Endothelial cell of umbilical vein (primary cell): ENCODE data around the gene RAB8B.

Experiments used
- EZH2 ChIP-seq: IDR thresholded peaks from 2 replicates; pipeline ENCODE4 v1.6.1; 2012; ENCODE audit warnings: borderline replicate concordance, low read depth, mild to moderate bottlenecking, moderate library complexity, low read length, inconsistent platforms; ENCODE audit not compliant: severe bottlenecking
- JUN ChIP-seq: IDR thresholded peaks from 2 replicates; pipeline ENCODE4 v1.6.1; 2011; ENCODE audit warnings: borderline replicate concordance, low read depth; ENCODE audit not compliant: insufficient read length, insufficient read depth
- MAX ChIP-seq: IDR thresholded peaks from 2 replicates; pipeline ENCODE4 v1.6.1; 2011; ENCODE audit not compliant: insufficient read depth, insufficient read length
- POLR2A ChIP-seq: IDR thresholded peaks from 2 replicates; pipeline ENCODE4 v1.6.1; 2012; ENCODE audit warnings: low read depth, mild to moderate bottlenecking, control low read depth, low read length
- POLR2AphosphoS5 ChIP-seq: IDR thresholded peaks from 2 replicates; pipeline ENCODE4 v1.6.1; 2012; ENCODE audit warnings: low read depth, mild to moderate bottlenecking, control low read depth, low read length, moderate library complexity; ENCODE audit not compliant: insufficient read depth
- TF ChIP-seq, protein P1 (sequence below), 2 donors: IDR thresholded peaks; 1 replicate in 1 of 2; 2 replicates in 1 of 2; pipeline ENCODE4 v1.5.1; 2011; ENCODE audit warnings: low read length in 2 of 2, mild to moderate bottlenecking in 2 of 2, moderate library complexity in 2 of 2, control low read depth in 1 of 2, inconsistent platforms in 1 of 2, low read depth in 1 of 2; ENCODE audit not compliant: insufficient read depth in 1 of 2; ENCODE audit errors: extremely low read depth in 1 of 2

DNA sequence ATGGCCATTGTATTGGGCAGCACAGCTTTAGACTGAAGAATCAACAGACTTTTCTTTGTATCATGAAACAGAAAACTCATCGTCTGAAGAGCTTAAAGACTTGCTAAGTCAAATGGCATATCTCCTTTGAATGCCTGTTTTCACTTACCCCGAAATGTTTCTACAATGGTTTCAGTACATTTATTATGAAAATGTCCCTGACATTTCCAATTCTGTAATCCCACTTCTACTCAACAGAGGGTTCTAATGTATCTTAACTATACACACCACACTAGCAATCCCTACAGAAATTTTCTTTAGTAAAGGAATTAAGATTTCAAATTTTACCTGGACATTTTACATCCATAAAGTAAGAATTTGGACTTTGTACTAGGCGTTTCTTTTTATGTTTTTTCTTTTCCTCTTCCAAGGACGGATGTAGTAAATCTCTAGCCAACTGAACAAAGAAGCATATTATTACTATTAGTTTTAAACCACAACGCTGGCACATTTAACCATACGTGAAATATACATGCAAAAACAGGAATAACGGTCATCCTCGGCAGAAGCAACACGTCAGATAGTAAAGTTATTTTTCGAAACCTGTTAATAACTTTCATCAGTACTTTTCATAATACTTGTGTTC, 33.2 kb upstream of the RAB8B start:
- TF ChIP-seq, protein P1, sequence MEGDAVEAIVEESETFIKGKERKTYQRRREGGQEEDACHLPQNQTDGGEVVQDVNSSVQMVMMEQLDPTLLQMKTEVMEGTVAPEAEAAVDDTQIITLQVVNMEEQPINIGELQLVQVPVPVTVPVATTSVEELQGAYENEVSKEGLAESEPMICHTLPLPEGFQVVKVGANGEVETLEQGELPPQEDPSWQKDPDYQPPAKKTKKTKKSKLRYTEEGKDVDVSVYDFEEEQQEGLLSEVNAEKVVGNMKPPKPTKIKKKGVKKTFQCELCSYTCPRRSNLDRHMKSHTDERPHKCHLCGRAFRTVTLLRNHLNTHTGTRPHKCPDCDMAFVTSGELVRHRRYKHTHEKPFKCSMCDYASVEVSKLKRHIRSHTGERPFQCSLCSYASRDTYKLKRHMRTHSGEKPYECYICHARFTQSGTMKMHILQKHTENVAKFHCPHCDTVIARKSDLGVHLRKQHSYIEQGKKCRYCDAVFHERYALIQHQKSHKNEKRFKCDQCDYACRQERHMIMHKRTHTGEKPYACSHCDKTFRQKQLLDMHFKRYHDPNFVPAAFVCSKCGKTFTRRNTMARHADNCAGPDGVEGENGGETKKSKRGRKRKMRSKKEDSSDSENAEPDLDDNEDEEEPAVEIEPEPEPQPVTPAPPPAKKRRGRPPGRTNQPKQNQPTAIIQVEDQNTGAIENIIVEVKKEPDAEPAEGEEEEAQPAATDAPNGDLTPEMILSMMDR (IDR thresholded peaks at IDR 0.05; ENCODE audit: extremely low read depth in 1 of 2, insufficient read depth in 1 of 2, low read depth in 1 of 2, low read length in 2 of 2) = no peak
- TF ChIP-seq MAX (no peak), EZH2 (no peak), POLR2AphosphoS5 (no peak), POLR2A (no peak), JUN (no peak)
